SK-N-SH (cell line): ENCODE data around the gene LRRC10B. TPM values are rescaled to one million over a fixed set of nuclear protein-coding genes. Genes with fewer than 3 reads are reported as not detected.

Experiments used
- CTCF ChIA-PET: fragments of 300-600, 350-600 bp; formaldehyde crosslinking; extraction: SDS; loops from one replicate; lab custom pipeline; 2021; lab: Yijun Ruan, JAX
- POLR2A ChIA-PET: fragments of 350-600 bp; sonication (Branson Sonifier 250); formaldehyde crosslinking; extraction: SDS; loops from one replicate; lab custom pipeline; 2020; ENCODE audit warnings: antibody characterized with exemption, inconsistent platforms; lab: Yijun Ruan, JAX
- DNase-seq: peaks from one replicate; pipeline ENCODE4 v3.0.0; 2012
- H2AFZ ChIP-seq: fragments of 200-600 bp; sonication (generic); 2 replicates; pipeline ENCODE4 v1.8.1; 2016; ENCODE audit warnings: antibody characterized with exemption, mild to moderate bottlenecking, low read depth
- H3F3A ChIP-seq: fragments of 200-600 bp; sonication (generic); replicated peaks from 2 replicates; pipeline ENCODE3; 2016; ENCODE audit warnings: antibody characterized with exemption, mild to moderate bottlenecking; ENCODE audit not compliant: insufficient read depth
- H3K27ac ChIP-seq, 2 experiments: fragments of 200-500 bp in 1 of 2; fragments of 200-600 bp in 1 of 2; sonication (Bioruptor generic) in 1 of 2; sonication (generic), shearing (Covaris generic) in 1 of 2; 2 replicates each; pipeline versions ENCODE4 v1.5.1 to v1.6.1; 2014 to 2016; ENCODE audit warnings: low read depth in 2 of 2, inconsistent platforms in 1 of 2, low read length in 1 of 2, mild to moderate bottlenecking in 1 of 2, mixed read lengths in 1 of 2
- H3K27me3 ChIP-seq: fragments of 200-600 bp; sonication (generic), shearing (Covaris generic); 2 replicates; pipeline ENCODE4 v1.6.1; 2016; ENCODE audit warnings: mixed run types; ENCODE audit not compliant: insufficient read depth
- H3K36me3 ChIP-seq, 2 experiments: fragments of 200-500 bp in 1 of 2; fragments of 200-600 bp in 1 of 2; sonication (Bioruptor generic) in 1 of 2; sonication (generic) in 1 of 2; replicated peaks in 1 of 2; 2 replicates each; pipeline versions ENCODE3 to v1.5.1; 2014 to 2016; ENCODE audit warnings: low read length in 1 of 2, mild to moderate bottlenecking in 1 of 2; ENCODE audit not compliant: insufficient read depth in 2 of 2, control insufficient read depth in 1 of 2
- H3K4me1 ChIP-seq, 2 experiments: fragments of 200-500 bp in 1 of 2; fragments of 200-600 bp in 1 of 2; sonication (Bioruptor generic) in 1 of 2; sonication (generic), shearing (Covaris generic) in 1 of 2; 2 replicates each; pipeline versions ENCODE4 v1.5.1 to v1.6.1; 2014 to 2016; ENCODE audit warnings: low read depth in 1 of 2, low read length in 1 of 2, mixed run types in 1 of 2; ENCODE audit not compliant: insufficient read depth in 2 of 2, control insufficient read depth in 1 of 2
- H3K4me2 ChIP-seq: fragments of 200-600 bp; sonication (generic), shearing (Covaris generic); 2 replicates; pipeline ENCODE4 v1.6.1; 2017; ENCODE audit warnings: mixed run types
- H3K4me3 ChIP-seq, 2 experiments: fragments of 200-500 bp in 1 of 2; fragments of 200-600 bp in 1 of 2; sonication (Bioruptor generic) in 1 of 2; sonication (generic), shearing (Covaris generic) in 1 of 2; 2 replicates each; pipeline versions ENCODE4 v1.5.1 to v1.8.1; 2014 to 2016; ENCODE audit warnings: low read depth in 2 of 2, inconsistent platforms in 1 of 2, low read length in 1 of 2, mild to moderate bottlenecking in 1 of 2, mixed read lengths in 1 of 2, moderate library complexity in 1 of 2
- H3K79me2 ChIP-seq: fragments of 200-600 bp; sonication (generic); 2 replicates; pipeline ENCODE4 v1.8.1; 2017; ENCODE audit warnings: mild to moderate bottlenecking; ENCODE audit not compliant: insufficient read depth
- H3K9ac ChIP-seq: fragments of 200-600 bp; sonication (generic); 2 replicates; pipeline ENCODE4 v1.6.1; 2017; ENCODE audit warnings: mixed run types
- H3K9me2 ChIP-seq: fragments of 200-600 bp; sonication (generic); 2 replicates; pipeline ENCODE4 v1.6.1; 2017; ENCODE audit warnings: mixed run types
- H3K9me3 ChIP-seq: fragments of 200-600 bp; sonication (generic); 2 replicates; pipeline ENCODE4 v1.6.1; 2017; ENCODE audit warnings: mixed run types, mild to moderate bottlenecking, moderate library complexity
- H4K20me1 ChIP-seq: fragments of 200-600 bp; sonication (generic); 2 replicates; pipeline ENCODE4 v1.6.1; 2017; ENCODE audit warnings: mild to moderate bottlenecking, mixed run types; ENCODE audit not compliant: insufficient read depth
- CHD2 ChIP-seq: fragments of 150-350 bp; IDR thresholded peaks from 2 replicates; pipeline ENCODE4 v1.6.1; 2018; ENCODE audit warnings: low read length; ENCODE audit not compliant: partially characterized antibody
- EP300 ChIP-seq, 2 experiments: IDR thresholded peaks; 2 replicates each; pipeline versions ENCODE4 v1.4.0 to v1.6.1; 2012; ENCODE audit warnings: borderline replicate concordance in 1 of 2, low read depth in 1 of 2, low read length in 1 of 2
- FOSL2 ChIP-seq: IDR thresholded peaks from 2 replicates; pipeline ENCODE4 v1.4.0; 2012; ENCODE audit warnings: low read depth, mild to moderate bottlenecking, moderate library complexity, borderline replicate concordance
- FOXJ3 ChIP-seq: sonication (generic); formaldehyde crosslinking; IDR thresholded peaks from 2 replicates; pipeline ENCODE4 v1.5.1; 2020; ENCODE audit warnings: mild to moderate bottlenecking, missing genetic modification reagents
- FOXM1 ChIP-seq: IDR thresholded peaks from 2 replicates; pipeline ENCODE4 v1.4.0; 2012; ENCODE audit warnings: low read depth, mild to moderate bottlenecking
- GATA2 ChIP-seq: sonication (generic); formaldehyde crosslinking; IDR thresholded peaks from 2 replicates; pipeline ENCODE4 v1.5.0; 2020; ENCODE audit warnings: mild to moderate bottlenecking, missing genetic modification reagents
- JUND ChIP-seq: IDR thresholded peaks from 2 replicates; pipeline ENCODE4 v1.4.0; 2012
- MXI1 ChIP-seq: IDR thresholded peaks from 2 replicates; pipeline ENCODE4 v1.6.1; 2012; ENCODE audit warnings: mild to moderate bottlenecking, low read depth, low read length, improper control_type of control experiment
- NFIC ChIP-seq: IDR thresholded peaks from 2 replicates; pipeline ENCODE4 v1.4.0; 2012; ENCODE audit warnings: borderline replicate concordance
- POLR2AphosphoS5 ChIP-seq: IDR thresholded peaks from 2 replicates; pipeline ENCODE4 v1.6.1; 2012; ENCODE audit warnings: low read depth, low read length
- RAD21 ChIP-seq: IDR thresholded peaks from 2 replicates; pipeline ENCODE4 v1.6.1; 2012; ENCODE audit warnings: mild to moderate bottlenecking, low read length
- RXRA ChIP-seq: IDR thresholded peaks from 2 replicates; pipeline ENCODE4 v1.4.0; 2012; ENCODE audit warnings: low read depth, mild to moderate bottlenecking, borderline replicate concordance
- SIN3A ChIP-seq: IDR thresholded peaks from 2 replicates; pipeline ENCODE4 v1.6.1; 2012; ENCODE audit warnings: low read depth, mild to moderate bottlenecking, low read length, moderate library complexity, borderline replicate concordance
- SMC3 ChIP-seq: IDR thresholded peaks from 2 replicates; pipeline ENCODE4 v1.6.1; 2012; ENCODE audit warnings: low read depth, low read length, improper control_type of control experiment
- TEAD4 ChIP-seq: IDR thresholded peaks from 2 replicates; pipeline ENCODE4 v1.4.0; 2012; ENCODE audit warnings: mild to moderate bottlenecking, borderline replicate concordance; ENCODE audit not compliant: insufficient read depth
- YY1 ChIP-seq: IDR thresholded peaks from 2 replicates; pipeline ENCODE4 v1.4.0; 2012; ENCODE audit warnings: low read depth, mild to moderate bottlenecking
- WGBS: methylation state at CpG from one replicate; pipeline ENCODE4 v1.1.6; 2017; ENCODE audit warnings: low lambda C conversion rate; 5-methylcytosine and 5-hydroxymethylcytosine counted together
- polyA plus RNA-seq, 3 experiments: library from polyadenylated mRNA; depleted of rRNA; stranded (reverse); fragments of >200 nt; gene quantifications; 2 replicates each; pipeline ENCODE4 v1.2.3, GENCODE V29; 2012
- TF ChIP-seq, protein P1 (sequence below): IDR thresholded peaks from 2 replicates; pipeline ENCODE4 v1.4.0; 2012; ENCODE audit warnings: low read depth, borderline replicate concordance
- TF ChIP-seq, protein P2 (sequence below): IDR thresholded peaks from 2 replicates; pipeline ENCODE4 v1.4.0; 2012; ENCODE audit warnings: low read depth, borderline replicate concordance
- TF ChIP-seq, protein P3 (sequence below): fragments of 150-350 bp; IDR thresholded peaks from 2 replicates; pipeline ENCODE4 v1.6.1; 2016; ENCODE audit warnings: mild to moderate bottlenecking, low read depth, low read length

LRRC10B gene
- polyA plus RNA-seq, 1 of the 3 experiments (the other 2 are of a cell fraction): not detected

DNA sequence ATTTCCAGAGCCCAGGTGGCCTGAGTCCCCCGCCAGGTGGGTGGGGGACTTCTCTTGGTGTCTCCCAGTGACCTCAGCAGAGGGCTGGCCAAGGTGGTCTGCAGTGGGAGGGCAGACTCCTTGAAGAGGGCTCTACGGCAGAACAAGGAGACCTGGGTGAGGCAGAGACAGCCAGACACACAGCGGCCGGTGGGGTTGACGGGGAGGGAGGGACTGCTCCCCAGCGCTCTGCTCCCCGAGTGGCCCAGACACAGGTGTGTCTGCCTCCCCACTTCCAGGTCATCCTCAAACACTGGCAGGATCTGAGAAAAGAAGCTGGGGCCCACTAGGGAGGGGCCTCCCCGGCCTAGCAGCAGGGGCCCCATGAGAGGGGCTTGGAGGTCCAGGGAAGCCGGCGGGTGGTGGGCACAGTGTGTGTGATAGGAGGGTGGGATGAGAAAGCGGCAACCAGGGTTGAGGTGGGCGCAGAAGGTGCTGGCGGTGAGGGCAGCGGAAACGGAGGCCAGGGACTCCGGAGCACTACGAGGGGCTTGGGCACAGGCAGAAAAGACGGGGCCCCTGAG is 42.2 kb downstream of the LRRC10B start:
- no peaks in the 10 kb centered on the region for H3K9me3 ChIP-seq
- H4K20me1 ChIP-seq: no peaks in the 10 kb centered on the region
- CTCF ChIA-PET: interaction anchor here (0.6 to 3.8 kb wide), 6 partner anchors 17 to 73 kb away, joined by 3 to 26 read pairs (median 5); no protein-coding TSS in a partner anchor
- H3F3A ChIP-seq: no peaks in the 10 kb centered on the region
- H3K27ac ChIP-seq: no peak overlapping the region
- no peak overlapping the region for H3K4me3 ChIP-seq
- H3K27me3 ChIP-seq: peaks cover 24% of the 10 kb centered on the region
- no peak overlapping the region for H3K4me2 ChIP-seq
- TF ChIP-seq, protein P1, sequence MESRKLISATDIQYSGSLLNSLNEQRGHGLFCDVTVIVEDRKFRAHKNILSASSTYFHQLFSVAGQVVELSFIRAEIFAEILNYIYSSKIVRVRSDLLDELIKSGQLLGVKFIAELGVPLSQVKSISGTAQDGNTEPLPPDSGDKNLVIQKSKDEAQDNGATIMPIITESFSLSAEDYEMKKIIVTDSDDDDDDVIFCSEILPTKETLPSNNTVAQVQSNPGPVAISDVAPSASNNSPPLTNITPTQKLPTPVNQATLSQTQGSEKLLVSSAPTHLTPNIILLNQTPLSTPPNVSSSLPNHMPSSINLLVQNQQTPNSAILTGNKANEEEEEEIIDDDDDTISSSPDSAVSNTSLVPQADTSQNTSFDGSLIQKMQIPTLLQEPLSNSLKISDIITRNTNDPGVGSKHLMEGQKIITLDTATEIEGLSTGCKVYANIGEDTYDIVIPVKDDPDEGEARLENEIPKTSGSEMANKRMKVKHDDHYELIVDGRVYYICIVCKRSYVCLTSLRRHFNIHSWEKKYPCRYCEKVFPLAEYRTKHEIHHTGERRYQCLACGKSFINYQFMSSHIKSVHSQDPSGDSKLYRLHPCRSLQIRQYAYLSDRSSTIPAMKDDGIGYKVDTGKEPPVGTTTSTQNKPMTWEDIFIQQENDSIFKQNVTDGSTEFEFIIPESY: no peak
- TF ChIP-seq FOXJ3 (CRISPR knock-in tag) (no peak), EP300 (IDR thresholded peaks at IDR 0.05; ENCODE audit: borderline replicate concordance in 1 of 2, low read depth in 1 of 2, low read length in 1 of 2) (no peak), NFIC (no peak), SMC3 (no peak), CHD2 (no peak), RAD21 (no peak), RXRA (no peak), GATA2 (CRISPR knock-in tag) (no peak), FOSL2 (no peak), SIN3A (no peak), MXI1 (no peak), FOXM1 (no peak), POLR2AphosphoS5 (no peak), TEAD4 (no peak), JUND (no peak), YY1 (no peak)
- TF ChIP-seq, protein P2, sequence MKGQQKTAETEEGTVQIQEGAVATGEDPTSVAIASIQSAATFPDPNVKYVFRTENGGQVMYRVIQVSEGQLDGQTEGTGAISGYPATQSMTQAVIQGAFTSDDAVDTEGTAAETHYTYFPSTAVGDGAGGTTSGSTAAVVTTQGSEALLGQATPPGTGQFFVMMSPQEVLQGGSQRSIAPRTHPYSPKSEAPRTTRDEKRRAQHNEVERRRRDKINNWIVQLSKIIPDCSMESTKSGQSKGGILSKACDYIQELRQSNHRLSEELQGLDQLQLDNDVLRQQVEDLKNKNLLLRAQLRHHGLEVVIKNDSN: no peak
- TF ChIP-seq, protein P3, sequence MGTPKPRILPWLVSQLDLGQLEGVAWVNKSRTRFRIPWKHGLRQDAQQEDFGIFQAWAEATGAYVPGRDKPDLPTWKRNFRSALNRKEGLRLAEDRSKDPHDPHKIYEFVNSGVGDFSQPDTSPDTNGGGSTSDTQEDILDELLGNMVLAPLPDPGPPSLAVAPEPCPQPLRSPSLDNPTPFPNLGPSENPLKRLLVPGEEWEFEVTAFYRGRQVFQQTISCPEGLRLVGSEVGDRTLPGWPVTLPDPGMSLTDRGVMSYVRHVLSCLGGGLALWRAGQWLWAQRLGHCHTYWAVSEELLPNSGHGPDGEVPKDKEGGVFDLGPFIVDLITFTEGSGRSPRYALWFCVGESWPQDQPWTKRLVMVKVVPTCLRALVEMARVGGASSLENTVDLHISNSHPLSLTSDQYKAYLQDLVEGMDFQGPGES: no peak
- H3K79me2 ChIP-seq: no peaks in the 10 kb centered on the region
- DNase-seq: no peak
- H3K36me3 ChIP-seq: no peaks in the 10 kb centered on the region
- peaks cover 0 to 54% of the 10 kb centered on the region in 2 experiments; a peak in 1 of 4 replicates for H3K4me1 ChIP-seq
- POLR2A ChIA-PET: interaction anchor here (1.4 kb wide), 1 partner anchor 9 kb away, joined by 4 read pairs; no protein-coding TSS in a partner anchor
- no peaks in the 10 kb centered on the region for H3K9me2 ChIP-seq
- H3K9ac ChIP-seq: no peak overlapping the region
- 81% methylated on average over 12 of the region's 18 CpGs for WGBS
- H2AFZ ChIP-seq: no peak overlapping the region
